Fibroblast of upper back skin (primary cell): Measurements from ENCODE around the gene PITPNC1.

Experiments used
- DNase-seq: peaks from one replicate; pipeline ENCODE4 v3.0.0-alpha.2; 2013

The PITPNC1 gene

DNA sequence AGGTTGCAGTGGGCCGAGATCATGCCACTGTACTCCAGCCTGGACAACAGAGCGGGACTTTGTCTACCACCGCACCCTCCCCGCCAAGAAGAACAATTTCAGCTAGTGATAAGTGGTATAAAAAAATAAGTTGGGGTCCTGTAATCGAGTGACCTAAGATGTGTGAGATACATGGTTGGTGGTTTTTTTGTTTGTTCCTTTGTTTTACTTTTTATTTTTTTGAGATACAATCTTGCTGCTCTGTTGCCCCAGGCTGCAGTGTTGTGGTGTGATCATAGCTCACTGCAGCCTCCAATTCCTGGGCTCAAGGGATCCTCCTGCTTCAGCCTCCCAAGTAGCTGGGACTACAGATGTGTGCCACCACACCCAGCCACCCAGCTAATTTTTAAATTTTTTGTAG is 58.7 kb downstream of the PITPNC1 start:
- DNase-seq, result no peak

GRCh38 chr17:67436233-67436632 is 59.2 kb downstream of the PITPNC1 start:
- DNase-seq, result no peak

- DNase-seq, result no peak
Measured at GRCh38 chr17:67438667-67439066, 61.6 kb downstream of the PITPNC1 start.

DNA sequence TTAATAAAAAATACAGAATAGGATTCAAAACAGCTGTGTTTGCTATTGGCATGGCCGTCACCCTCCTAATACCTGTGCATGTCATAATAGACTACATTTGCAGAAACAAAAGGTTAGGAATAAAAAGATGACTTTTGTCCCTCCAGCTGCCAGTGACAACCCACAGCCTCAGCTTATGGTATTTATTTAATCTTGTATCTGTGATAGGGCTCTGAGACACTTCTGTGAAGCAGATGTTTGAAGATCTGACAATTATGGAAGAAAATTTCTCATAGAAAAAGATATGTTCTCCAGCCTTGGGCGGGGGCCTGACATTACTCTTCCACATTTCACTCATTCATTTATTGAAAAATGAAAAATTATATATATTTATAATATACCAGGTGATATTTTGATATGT is 62.2 kb downstream of the PITPNC1 start:
- DNase-seq, result no peak

GRCh38 chr17:67440277-67441051 is 63.4 kb downstream of the PITPNC1 start:
- DNase-seq, result no peak

- peak; percentile 50 for DNase-seq
Measured at GRCh38 chr17:67441052-67441895, 64.2 kb downstream of the PITPNC1 start.

DNA sequence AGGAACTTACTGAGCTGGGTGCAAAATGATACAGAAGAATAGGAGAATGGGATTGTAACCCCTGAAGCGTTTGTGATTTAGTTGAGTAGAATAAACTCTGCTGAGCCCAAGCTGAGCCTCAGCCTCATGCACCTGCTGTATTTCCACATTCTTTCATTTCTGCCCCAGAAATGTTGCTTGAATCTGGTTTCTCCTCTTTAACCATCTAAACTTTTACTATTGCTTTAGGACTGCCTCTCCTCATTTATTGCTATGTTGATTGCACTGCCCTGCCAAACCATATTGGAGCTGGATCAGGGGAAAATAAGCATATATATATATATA is 64.8 kb downstream of the PITPNC1 start:
- no peak for DNase-seq

- no peak for DNase-seq
Measured at GRCh38 chr17:67442787-67443624, 65.9 kb downstream of the PITPNC1 start.

GRCh38 chr17:67443931-67444595 is 67.0 kb downstream of the PITPNC1 start:
- DNase-seq, result peak; percentile 76

DNA sequence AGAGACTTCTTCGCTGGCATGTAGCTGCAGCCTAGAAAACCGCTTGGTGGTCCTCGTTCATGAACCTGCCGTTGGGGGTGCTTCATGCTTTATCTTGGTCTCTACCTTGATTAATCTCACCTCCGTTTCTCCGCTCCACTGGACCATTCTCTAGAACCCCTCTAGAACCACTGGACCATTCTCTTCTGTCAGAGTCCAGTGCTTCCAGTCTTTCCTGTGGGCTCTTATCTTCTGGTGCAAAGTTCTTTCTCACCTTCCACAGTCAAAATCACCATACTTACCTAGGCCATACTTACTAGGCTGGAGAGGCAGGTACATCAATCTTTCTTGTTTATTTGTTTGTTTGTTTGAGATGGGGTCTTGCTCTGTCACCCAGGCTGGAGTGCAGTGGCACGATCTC is 71.4 kb downstream of the PITPNC1 start:
- DNase-seq, result no peak

DNA sequence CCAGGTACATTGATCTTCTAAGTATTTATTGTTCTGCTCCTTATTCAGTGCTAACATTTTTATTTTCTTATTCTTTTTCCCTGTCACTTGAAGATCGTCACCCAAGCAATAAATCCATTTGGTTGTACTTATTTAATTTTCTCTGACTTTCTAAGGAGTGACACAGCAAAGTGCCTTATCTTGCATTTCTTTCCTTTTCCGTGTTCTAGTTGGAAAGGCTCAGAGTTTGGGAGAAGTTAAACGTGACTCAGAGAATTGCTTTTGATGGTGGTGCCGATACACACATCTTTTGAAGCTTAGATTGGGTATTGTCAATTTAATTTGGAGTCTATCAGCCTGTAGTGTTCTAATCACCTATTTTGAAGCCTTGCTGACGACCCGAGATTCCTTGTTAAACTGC is 72.0 kb downstream of the PITPNC1 start:
- no peak for DNase-seq

DNA sequence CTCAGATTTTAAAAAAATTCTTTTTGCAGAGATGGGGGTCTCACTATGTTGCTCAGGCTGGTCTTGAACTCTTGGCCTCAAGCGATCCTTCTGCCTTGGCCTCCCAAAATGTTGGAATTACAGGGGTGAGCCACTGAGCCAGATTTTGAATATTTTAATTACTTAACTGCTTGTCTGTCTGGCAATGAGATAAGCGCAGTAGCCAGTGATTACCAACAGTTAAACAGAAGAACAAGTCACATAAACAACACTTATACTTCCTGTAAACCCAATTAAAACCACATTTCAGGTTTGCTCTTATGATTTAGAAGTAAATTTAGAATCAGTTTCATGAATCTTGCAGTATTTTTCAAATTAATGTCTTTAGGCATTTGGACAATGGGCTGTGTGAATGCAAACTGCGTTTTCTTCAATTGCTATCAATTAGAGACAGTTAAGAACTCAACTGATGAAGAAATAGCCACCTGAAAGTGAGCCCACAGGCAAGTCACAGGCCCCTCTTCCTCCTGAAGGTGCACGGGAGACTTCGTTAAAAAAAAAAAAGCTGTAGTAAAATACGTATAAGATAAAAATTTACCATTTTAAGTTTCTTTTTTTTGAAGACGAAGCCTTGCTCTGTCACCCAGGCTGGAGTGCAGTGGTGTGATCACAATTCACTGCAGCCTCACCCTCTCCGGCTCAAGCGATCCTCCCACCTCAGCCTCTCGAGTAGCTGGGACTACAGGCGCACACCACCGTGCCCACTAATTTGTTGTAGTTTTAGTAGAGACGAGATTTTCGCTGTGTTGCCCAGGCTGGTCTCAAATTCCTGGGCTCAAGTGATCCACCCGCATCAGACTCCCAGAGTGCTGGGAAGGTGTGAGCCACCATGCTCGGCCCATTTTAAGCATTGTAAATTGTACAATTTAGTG is 73.0 kb downstream of the PITPNC1 start:
- DNase-seq, result no peak

DNA sequence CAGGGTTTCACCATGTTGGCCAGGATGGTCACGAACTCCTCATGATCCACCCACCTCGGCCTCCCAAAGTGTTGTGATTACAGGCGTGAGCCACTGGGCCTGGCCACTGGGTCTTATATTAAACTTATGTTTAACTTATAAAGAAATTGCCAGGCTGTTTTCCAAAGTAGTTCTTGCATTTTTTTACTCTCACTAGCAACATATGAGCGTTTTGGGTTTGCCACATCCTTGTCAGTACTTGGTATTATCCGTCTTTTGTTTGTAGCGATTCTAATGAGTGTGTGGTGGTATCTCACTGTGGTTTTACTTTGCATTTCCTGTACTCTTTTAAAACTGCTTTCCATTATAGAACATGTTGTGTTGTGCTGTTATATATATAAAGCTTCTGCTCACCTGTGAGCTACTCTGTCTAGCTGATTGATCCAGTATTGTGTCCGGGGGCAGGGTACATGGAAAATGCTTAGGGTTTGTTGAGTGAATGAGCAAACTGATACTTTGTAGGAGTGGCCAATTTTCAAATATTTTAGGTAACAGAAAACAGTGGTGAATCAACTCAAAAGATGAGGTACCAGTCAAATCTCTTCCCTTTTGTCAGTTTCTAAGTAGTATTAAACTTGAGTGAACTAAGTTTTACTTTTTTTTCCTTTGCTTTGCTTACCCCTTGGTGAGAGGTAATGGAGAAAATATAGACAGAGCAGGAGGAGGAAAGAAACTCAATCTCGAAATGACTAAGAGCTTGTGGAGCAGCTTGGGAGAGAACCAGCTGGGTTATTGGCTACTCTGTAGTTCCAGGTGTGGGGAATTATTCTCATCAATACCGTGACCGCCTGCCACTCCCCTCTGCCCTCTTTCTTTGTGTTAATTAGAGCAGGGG is 75.8 kb downstream of the PITPNC1 start:
- no peak for DNase-seq

DNA sequence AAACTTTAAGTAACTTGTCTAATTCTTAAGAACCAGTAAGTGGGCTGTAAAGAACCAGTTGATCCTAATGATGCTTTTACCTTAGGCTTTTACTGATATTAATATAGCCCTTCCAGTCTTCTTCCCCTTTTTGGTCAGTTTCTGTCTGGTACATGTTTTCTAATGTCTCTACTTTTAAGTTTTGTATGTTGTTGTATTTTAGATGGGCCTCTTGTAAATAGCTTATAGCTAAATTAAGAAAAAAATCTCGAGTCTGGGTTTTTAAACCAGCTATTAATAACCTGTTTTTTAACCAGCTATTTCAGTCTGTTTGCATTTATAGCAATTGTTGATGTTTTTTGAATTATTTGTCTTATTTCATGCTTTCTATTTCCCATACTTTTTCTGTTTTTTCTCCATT is 79.0 kb downstream of the PITPNC1 start:
- no peak for DNase-seq

DNA sequence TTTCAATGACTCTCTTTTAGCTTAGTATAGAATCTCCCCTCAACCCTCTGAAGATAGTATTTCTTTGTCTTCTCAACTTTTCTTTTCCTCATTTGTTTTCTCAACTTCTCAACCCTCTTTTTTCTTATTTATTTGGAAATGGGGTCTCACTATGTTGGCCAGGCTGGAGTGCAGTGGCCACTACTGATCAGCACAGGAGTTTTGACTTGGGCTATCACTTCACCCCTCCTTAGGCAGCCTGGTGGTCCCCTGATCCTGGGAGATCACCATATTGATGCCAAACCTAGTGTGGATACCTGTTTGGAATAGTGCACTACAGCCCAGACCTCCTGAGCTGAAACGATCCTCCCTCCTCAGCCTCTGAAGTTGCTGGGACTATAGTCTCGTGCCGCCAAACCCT is 79.8 kb downstream of the PITPNC1 start:
- DNase-seq, result no peak

DNA sequence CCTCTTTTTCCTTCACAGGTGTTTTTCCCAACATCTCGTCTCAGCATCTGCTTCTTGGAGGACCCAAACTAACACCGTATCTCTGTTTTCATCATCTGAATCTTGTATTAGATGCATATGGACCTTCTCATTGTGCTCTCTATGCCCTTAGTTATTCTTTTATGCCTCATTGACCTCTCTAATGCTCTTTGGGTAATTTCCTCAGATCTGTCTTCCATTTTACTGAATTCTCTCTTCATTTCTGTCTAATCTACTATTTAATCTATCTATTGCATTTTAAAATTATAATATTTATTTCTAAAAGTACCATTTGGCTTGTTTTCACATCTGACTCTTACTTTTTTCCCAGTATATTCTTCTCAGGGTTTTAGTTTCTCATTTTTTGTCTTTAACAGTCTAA is 81.1 kb downstream of the PITPNC1 start:
- DNase-seq, result no peak

DNA sequence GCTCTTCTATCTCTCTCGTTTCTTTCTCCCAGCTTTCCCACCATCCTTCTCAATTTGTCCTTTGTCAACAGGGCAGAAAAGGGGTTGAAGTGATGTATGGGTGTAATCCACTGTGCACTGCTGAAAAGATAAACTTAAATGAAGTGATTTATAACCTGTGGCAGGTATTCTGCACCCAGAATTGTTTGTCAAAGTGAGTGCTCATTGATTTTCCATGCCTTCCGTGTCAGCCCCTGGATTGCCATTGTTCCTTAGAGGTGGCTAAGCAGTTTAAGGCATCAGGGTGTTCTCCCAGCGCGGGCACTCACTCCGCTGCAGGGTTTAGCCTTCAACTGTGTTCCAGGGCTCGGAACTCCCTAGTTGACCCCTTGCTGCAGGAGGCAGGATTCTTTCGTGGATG is 82.9 kb downstream of the PITPNC1 start:
- DNase-seq, result no peak

DNA sequence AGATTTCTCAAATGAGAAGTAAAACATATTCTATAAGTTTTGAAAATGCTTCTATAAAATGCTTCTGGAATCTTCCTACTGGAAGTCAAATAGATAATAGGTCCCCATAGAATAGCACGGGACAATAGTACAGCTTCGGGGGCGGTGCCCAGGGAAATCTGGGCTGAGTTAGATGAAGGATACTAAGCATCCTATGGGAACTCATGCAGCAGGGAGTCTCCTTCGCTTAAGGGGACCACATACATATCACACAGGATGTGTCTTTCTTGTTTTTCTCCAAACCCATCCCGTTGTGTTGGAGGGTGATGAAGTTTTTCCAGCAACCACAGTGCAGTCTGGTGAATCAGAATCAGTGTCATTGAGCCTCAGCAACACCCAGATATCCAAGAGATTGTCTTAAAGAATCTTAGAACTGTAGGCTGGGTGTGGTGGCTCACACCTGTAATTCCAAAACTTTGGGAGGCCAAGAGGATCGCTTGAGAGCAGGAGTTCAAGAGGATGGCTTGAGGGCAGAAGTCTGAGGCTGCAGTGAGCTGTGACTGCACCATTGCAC is 84.2 kb downstream of the PITPNC1 start:
- DNase-seq, result no peak

DNA sequence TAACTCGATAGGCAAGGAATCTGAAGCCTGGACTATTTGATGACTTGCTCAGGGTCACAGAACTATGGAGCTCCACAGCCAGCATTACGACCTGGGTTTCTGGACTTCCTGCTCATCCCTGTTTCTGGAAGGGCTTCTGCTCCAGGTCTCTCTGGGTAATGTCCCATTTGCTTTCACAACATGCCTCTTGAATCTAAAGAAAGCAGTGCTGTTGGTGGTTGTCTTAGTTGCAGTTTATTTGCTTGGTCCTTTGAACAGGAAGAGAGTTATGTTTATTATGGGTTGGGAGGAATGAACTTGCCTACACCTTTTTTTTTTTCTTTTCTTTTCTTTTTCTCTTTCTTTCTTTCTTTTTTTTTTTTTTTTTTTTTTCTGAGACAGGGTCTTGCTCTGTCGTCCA is 84.8 kb downstream of the PITPNC1 start:
- DNase-seq, result no peak

- DNase-seq, result no peak
Measured at GRCh38 chr17:67466251-67466796, 89.2 kb downstream of the PITPNC1 start.
